Measurements from ENCODE around the gene KIF25. TPM values are rescaled to one million over a fixed set of nuclear protein-coding genes. Genes with fewer than 3 reads are reported as not detected.

Gene KIF25
- total RNA-seq, 3 donors from 2014 or later: 0.14 to 1.1 (median 0.41) TPM

- TF ChIP-seq, protein P1, sequence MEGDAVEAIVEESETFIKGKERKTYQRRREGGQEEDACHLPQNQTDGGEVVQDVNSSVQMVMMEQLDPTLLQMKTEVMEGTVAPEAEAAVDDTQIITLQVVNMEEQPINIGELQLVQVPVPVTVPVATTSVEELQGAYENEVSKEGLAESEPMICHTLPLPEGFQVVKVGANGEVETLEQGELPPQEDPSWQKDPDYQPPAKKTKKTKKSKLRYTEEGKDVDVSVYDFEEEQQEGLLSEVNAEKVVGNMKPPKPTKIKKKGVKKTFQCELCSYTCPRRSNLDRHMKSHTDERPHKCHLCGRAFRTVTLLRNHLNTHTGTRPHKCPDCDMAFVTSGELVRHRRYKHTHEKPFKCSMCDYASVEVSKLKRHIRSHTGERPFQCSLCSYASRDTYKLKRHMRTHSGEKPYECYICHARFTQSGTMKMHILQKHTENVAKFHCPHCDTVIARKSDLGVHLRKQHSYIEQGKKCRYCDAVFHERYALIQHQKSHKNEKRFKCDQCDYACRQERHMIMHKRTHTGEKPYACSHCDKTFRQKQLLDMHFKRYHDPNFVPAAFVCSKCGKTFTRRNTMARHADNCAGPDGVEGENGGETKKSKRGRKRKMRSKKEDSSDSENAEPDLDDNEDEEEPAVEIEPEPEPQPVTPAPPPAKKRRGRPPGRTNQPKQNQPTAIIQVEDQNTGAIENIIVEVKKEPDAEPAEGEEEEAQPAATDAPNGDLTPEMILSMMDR (IDR thresholded peaks at IDR 0.05): no peak
- DNase-seq: no peak
- Histone ChIP-seq H3K4me3 (no peak overlapping the region), H3K36me3 (ENCODE audit: low read depth) (no peaks in the 10 kb centered on the region), H3K9me3 (no peaks in the 10 kb centered on the region), H3K4me1 (ENCODE audit: low read depth) (no peaks in the 10 kb centered on the region)
- no peak for ATAC-seq
- intact Hi-C loops (cut with DNase I, micrococcal nuclease): no loop called here
Observed at GRCh38 chr6:167985911-167986595, 11.4 kb upstream of the KIF25 start.

DNA sequence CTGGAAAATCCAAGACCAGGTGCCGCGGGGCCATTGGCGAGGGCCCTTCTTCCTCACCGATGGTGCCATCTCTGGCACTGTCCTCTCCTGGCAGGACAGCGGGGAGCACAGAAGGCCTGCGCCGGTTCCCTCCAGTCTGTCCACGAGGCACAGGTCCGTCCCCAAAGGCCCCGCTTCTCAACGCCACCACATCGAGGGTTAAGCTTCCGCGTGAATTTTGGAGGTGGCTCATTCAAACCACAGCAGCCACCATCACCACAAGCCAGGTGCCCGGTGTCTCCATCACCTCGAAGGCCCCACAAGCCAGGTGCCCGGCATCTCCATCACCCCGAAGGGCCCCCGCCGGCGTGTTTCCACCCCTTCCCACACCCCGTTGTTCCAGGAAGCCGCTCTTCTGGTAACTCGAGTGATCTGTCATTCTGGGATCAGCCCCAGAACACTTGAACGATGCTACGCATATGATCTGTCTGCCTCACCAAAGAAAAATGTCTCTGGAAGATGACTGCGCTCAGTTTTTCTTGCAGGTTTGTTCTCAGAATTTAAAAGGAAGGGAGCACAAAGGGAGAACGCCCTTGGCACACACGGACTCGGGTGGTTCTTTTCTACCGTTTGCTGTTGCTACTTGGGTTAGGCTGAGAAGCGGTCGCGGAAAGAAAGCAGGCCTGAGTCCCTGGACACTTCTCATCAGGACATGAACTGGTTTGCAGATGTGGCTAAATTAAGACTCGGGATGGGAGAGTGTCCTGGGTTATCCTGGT is 9.9 kb upstream of the KIF25 start:
- Histone ChIP-seq H3K9me3 (no peaks in the 10 kb centered on the region), H3K36me3 (ENCODE audit: low read depth) (no peaks in the 10 kb centered on the region), H3K4me1 (ENCODE audit: low read depth) (no peaks in the 10 kb centered on the region), H3K4me3 (no peak overlapping the region)
- ATAC-seq (no peak), DNase-seq (no peak)
- intact Hi-C loops (cut with DNase I, micrococcal nuclease): no loop called here
- TF ChIP-seq, protein P1 (IDR thresholded peaks at IDR 0.05): no peak

GRCh38 chr6:167988154-167988495 is 9.3 kb upstream of the KIF25 start:
- Histone ChIP-seq H3K4me1 (ENCODE audit: low read depth) (no peaks in the 10 kb centered on the region), H3K9me3 (no peaks in the 10 kb centered on the region), H3K4me3 (no peak overlapping the region), H3K36me3 (ENCODE audit: low read depth) (no peaks in the 10 kb centered on the region)
- TF ChIP-seq, protein P1 (IDR thresholded peaks at IDR 0.05): no peak
- no peak for DNase-seq
- intact Hi-C loops (cut with DNase I, micrococcal nuclease): no loop called here
- no peak for ATAC-seq

DNA sequence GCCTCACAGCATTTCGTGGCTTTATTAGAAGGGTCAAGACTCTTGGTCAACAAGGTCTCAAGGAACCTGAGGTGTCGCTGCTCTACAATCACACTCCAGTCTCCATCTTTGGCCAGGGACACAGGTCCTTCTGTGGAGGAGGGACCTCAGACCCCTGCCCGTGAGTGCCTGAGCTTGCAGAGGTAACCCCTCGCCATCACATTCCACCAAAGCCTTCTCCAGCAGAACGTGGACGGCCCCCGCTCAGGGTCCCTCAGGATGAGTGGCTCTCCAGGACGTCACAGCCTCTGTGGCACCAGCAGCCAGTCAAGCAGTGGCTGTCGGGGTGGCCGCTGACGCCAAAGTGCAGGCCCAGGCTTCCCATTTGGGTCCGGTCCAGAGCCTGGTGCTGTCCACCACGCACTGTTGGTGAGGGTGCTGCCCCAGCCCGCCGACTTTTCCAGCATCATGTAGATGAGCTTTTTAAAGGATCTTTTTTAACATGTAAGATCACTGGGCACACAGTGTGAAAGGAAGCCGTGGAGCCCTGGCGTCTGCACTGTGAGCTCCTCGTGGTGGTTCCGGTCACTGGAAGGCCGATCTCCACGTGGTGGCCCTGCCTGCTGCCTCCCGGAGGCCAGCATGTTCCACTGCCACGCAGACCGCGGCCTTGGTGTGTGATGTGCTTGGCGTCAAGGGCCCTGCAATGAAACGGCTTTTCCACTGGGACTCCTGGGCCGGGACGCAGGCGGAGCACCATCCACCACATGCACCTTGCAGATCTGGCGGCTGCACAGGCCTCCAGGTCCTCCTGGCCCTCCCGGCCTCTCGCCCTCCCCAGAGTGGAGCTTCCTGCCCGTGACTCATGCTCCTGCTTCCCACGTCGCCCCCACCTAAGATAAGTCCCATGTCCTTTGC is 8.3 kb upstream of the KIF25 start:
- TF ChIP-seq, protein P1 (IDR thresholded peaks at IDR 0.05): no peak
- Histone ChIP-seq H3K4me1 (ENCODE audit: low read depth) (no peaks in the 10 kb centered on the region), H3K4me3 (no peak overlapping the region), H3K36me3 (ENCODE audit: low read depth) (no peaks in the 10 kb centered on the region), H3K9me3 (no peaks in the 10 kb centered on the region)
- intact Hi-C loops (cut with DNase I, micrococcal nuclease): no loop called here
- no peak for DNase-seq
- no peak for ATAC-seq

GRCh38 chr6:167990016-167990945 is 7.2 kb upstream of the KIF25 start:
- intact Hi-C loops (cut with DNase I, micrococcal nuclease): no loop called here
- TF ChIP-seq, protein P1 (IDR thresholded peaks at IDR 0.05): no peak
- ATAC-seq (no peak), DNase-seq (no peak)
- no peaks in the 10 kb centered on the region for H3K36me3 ChIP-seq (ENCODE audit: low read depth)
- H3K9me3 ChIP-seq: no peaks in the 10 kb centered on the region
- H3K4me3 ChIP-seq: no peak overlapping the region
- no peaks in the 10 kb centered on the region for H3K4me1 ChIP-seq (ENCODE audit: low read depth)

Data from mucosa of descending colon (tissue), 3 donors.